ENCODE results near the gene KRTAP5-4. TPM values are rescaled to one million over a fixed set of nuclear protein-coding genes. Genes with fewer than 3 reads are reported as not detected.
A peak's percentile ranks its signal among the peaks of the same experiment; 100 is the strongest.
"Not testable (repeated sequence)": the region's sequence is repeated elsewhere in the genome, so short reads cannot be mapped to it uniquely, and the experiment has no call there.

Gene KRTAP5-4, protein sequence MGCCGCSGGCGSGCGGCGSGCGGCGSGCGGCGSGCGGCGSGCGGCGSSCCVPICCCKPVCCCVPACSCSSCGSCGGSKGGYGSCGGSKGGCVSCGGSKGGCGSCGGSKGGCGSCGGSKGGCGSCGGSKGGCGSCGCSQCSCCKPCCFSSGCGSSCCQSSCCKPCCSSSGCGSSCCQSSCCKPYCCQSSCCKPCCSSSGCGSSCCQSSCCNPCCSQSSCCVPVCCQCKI
- not detected in 3 replicates for total RNA-seq

DNA sequence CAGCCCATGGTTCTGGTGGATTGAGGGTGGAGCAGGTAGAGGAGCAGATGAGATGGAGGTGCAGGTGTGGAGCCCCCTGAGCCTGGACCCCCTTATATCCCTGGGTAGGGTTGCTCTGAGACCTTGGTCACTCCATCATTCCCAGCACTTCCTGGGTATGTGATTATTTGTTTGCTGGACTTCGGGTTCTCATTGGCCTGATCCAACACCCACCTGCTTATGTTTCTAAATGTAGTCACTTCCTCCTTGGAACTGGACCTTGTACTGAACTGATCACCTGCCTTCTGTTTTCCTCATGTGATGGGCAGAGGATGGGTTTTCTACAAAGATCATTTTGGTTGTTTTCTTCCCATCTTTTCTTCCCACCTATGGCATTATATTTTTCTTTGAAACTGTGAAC lies at the start of gene KRTAP5-4:
Gene KRTAP5-4 (minus strand): TSS at position 53 of the 400 bp plus-strand sequence. CDS start 45 bp downstream, at position 8.
- Mint-ChIP-seq H3K4me3 (no peak within 1 kb of the TSS), H3K4me1 (peaks cover 7% of the 10 kb centered on the region), H3K36me3 (no peaks in the 10 kb centered on the region), H3K9me3 (peaks cover 5% of the 10 kb centered on the region), H3K27me3 (ENCODE audit: low read depth) (peaks cover 46% of the 10 kb centered on the region), H3K27ac (no peak within 1 kb of the TSS)
- TF ChIP-seq, protein P1, sequence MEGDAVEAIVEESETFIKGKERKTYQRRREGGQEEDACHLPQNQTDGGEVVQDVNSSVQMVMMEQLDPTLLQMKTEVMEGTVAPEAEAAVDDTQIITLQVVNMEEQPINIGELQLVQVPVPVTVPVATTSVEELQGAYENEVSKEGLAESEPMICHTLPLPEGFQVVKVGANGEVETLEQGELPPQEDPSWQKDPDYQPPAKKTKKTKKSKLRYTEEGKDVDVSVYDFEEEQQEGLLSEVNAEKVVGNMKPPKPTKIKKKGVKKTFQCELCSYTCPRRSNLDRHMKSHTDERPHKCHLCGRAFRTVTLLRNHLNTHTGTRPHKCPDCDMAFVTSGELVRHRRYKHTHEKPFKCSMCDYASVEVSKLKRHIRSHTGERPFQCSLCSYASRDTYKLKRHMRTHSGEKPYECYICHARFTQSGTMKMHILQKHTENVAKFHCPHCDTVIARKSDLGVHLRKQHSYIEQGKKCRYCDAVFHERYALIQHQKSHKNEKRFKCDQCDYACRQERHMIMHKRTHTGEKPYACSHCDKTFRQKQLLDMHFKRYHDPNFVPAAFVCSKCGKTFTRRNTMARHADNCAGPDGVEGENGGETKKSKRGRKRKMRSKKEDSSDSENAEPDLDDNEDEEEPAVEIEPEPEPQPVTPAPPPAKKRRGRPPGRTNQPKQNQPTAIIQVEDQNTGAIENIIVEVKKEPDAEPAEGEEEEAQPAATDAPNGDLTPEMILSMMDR (IDR thresholded peaks at IDR 0.05; ENCODE audit: unreplicated experiment): no peak
- no peak for DNase-seq (ENCODE audit: low spot score in 2 of 2, unreplicated experiment in 2 of 2)

DNA sequence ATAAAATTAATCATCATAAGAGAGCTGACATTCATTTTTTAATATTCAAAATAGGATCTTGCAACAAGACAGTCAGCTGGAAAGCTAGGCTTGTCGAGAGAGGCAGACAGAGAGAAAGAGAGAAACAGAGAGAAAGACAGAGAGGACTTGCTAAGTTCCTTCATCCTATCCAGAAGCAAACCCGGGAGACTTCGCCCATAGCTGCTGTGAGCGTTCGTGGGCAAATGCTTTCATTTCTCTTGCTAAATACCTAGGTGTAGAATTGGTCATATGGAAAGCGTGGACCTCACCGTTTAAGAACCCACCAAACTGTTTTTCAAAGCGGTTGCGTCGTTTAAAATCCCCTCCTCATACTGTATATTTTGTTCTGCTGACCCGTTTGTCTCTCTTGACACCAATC lies 49.7 kb upstream of the KRTAP5-4 start:
- no peak for DNase-seq (ENCODE audit: low spot score in 2 of 2, unreplicated experiment in 2 of 2)
- H3K4me3 Mint-ChIP-seq: no peak overlapping the region
- H3K27ac Mint-ChIP-seq: peak overlapping the region; percentile 4

DNA sequence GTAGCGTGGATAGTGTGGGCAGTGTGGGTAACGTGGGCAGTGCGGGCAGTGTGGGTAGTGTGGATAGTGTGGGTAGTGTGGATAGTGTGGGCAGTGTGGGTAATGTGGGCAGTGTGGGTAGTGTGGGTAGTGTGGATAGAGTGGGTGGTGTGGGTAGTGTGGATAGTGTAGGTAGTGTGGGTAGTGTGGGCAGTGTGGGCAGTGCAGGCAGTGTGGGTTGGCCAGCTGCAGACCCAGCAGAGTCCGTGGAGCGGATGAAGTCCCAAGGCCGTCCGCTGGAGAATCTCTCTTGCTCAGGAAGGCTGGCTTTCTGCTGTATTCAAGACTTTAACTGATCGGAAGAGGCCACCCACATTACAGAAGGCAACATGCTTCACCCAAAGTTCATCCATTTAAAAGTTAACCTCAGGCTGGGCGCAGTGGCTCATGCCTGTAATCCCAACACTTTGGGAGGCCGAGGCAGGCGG lies 49.0 kb upstream of the KRTAP5-4 start:
- no peaks in the 10 kb centered on the region for H3K36me3 Mint-ChIP-seq
- peaks cover 36% of the 10 kb centered on the region for H3K4me1 Mint-ChIP-seq
- TF ChIP-seq, protein P1 (IDR thresholded peaks at IDR 0.05; ENCODE audit: unreplicated experiment): no peak
- no peak for DNase-seq (ENCODE audit: low spot score in 2 of 2, unreplicated experiment in 2 of 2)
- H3K27me3 Mint-ChIP-seq (ENCODE audit: low read depth): peaks cover 67% of the 10 kb centered on the region
- no peak overlapping the region for H3K4me3 Mint-ChIP-seq
- H3K27ac Mint-ChIP-seq: no peak overlapping the region
- H3K9me3 Mint-ChIP-seq: no peaks in the 10 kb centered on the region

More for the DNA sequence above, 49.7 kb upstream of the KRTAP5-4 start:
- H3K9me3 Mint-ChIP-seq: no peaks in the 10 kb centered on the region
- H3K4me1 Mint-ChIP-seq: peaks cover 40% of the 10 kb centered on the region
- TF ChIP-seq, protein P1 (IDR thresholded peaks at IDR 0.05; ENCODE audit: unreplicated experiment): no peak
- H3K36me3 Mint-ChIP-seq: no peaks in the 10 kb centered on the region
- peaks cover 72% of the 10 kb centered on the region for H3K27me3 Mint-ChIP-seq (ENCODE audit: low read depth)

DNA sequence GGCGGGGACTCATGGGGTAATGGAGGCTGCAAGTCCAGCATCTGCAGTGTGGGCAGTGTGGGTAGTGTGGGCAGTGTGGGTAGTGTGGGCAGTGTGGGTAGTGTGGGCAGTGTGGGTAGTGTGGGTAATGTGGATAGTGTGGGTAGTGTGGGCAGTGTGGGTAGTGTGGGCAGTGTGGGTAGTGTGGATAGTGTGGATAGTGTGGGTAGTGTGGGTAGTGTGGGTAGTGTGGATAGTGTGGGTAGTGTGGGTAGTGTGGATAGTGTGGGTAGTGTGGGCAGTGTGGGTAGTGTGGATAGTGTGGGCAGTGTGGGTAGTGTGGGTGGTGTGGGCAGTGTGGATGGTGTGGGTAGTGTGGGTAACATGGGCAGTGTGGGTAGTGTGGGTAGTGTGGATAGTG lies 48.5 kb upstream of the KRTAP5-4 start:
- DNase-seq (ENCODE audit: low spot score in 2 of 2, unreplicated experiment in 2 of 2): not testable (repeated sequence)

DNA sequence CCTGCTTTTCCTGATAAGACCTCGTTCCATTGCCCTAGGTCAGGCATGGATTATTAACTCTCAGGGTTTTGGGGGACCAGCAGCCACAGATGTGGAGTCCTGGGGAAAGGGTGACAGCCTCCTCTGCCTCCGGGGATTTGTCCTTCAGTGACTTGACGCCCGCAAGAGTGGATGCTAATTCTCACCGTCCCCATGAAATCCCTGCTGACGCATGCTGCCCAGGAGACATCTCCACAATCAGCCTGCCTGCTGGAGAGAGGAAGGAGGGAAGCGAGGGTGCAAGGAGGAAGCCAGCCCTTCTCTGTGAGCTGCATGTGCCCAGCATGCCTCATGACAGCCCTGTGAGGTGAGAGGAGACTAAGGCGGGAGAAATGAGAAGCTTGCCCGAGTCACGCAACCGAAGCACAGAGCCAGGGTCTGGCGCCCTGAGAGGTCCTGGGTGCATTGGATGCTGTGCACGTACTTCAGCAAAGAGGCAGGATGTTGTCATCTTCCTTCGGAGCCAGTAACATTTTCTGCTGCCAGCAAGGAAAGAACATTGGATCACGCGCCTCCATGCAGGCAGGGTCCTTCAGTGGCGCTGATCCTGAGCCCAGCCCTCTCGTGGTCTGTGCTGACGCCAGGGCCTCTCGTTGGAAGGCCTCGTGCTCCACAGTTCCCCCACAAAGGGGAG lies 47.7 kb upstream of the KRTAP5-4 start:
- TF ChIP-seq, protein P1 (IDR thresholded peaks at IDR 0.05; ENCODE audit: unreplicated experiment): no peak
- H3K4me1 Mint-ChIP-seq: peaks cover 32% of the 10 kb centered on the region
- H3K27me3 Mint-ChIP-seq (ENCODE audit: low read depth): peaks cover 58% of the 10 kb centered on the region

More for the DNA sequence above, 48.5 kb upstream of the KRTAP5-4 start:
- not testable (repeated sequence) for H3K9me3 Mint-ChIP-seq, H3K27ac Mint-ChIP-seq, H3K36me3 Mint-ChIP-seq, H3K4me3 Mint-ChIP-seq
- peaks cover 32% of the 10 kb centered on the region for H3K4me1 Mint-ChIP-seq
- peaks cover 62% of the 10 kb centered on the region for H3K27me3 Mint-ChIP-seq (ENCODE audit: low read depth)

DNA sequence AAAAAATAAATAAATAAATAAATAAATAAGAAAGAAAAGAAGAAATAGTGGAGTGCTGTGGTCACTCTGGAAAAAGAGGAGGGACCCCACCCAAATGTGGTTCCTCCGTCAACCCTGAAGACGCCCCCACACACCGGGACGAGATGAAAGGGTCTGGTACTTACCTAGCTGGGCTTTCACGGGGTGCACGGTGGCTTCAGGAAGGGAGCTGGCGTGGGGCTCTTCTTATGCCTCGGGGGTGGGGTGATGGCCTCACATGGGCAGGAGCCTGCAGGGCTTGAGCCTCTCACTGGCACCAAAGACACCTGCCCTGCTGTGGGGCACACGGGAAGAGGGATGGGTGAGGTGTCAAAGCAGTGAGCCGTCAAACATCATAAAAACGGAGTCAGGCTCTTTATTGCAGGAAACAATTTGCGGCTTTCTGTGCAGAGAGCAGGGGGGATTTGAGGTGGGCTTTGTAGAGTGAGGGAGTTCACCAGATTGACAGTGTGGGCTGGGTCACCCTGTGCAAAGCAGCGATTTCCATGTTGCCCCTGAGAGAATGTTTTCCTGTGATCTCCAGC lies 47.1 kb upstream of the KRTAP5-4 start:
- TF ChIP-seq, protein P1 (IDR thresholded peaks at IDR 0.05; ENCODE audit: unreplicated experiment): no peak
- no peaks in the 10 kb centered on the region for H3K36me3 Mint-ChIP-seq
- peaks cover 27% of the 10 kb centered on the region for H3K4me1 Mint-ChIP-seq
- no peak for DNase-seq (ENCODE audit: low spot score in 2 of 2, unreplicated experiment in 2 of 2)
- H3K9me3 Mint-ChIP-seq: no peaks in the 10 kb centered on the region
- peak overlapping the region; percentile 40 for H3K27ac Mint-ChIP-seq
- H3K4me3 Mint-ChIP-seq: no peak overlapping the region
- peaks cover 52% of the 10 kb centered on the region for H3K27me3 Mint-ChIP-seq (ENCODE audit: low read depth)

More for the DNA sequence above, 47.7 kb upstream of the KRTAP5-4 start:
- Mint-ChIP-seq H3K27ac (peak overlapping the region; percentile 40), H3K4me3 (no peak overlapping the region), H3K9me3 (no peaks in the 10 kb centered on the region), H3K36me3 (no peaks in the 10 kb centered on the region)
- DNase-seq (ENCODE audit: low spot score in 2 of 2, unreplicated experiment in 2 of 2): no peak
